Transverse colon (tissue), 4 donors: ENCODE results near the gene PLA2G4E. TPM values are rescaled to one million over a fixed set of nuclear protein-coding genes. Genes with fewer than 3 reads are reported as not detected.
A peak's percentile ranks its signal among the peaks of the same experiment; 100 is the strongest.

Experiments
- DNase-seq: peaks from one replicate; pipeline ENCODE4 v3.0.0-alpha.2; 2019
- H3K27ac ChIP-seq, 4 donors: fragments of 200-600 bp; sonication (generic); 2 replicates each; pipeline ENCODE4 v1.5.1; 2016 to 2018; ENCODE audit warnings: inconsistent platforms in 4 of 4
- H3K27me3 ChIP-seq: fragments of 200-600 bp; sonication (generic); 2 replicates; pipeline ENCODE4 v1.5.1; 2017; ENCODE audit warnings: inconsistent platforms
- H3K36me3 ChIP-seq, 4 donors: fragments of 200-600 bp; sonication (generic); 2 replicates each; pipeline ENCODE4 v1.5.1; 2017 to 2019; ENCODE audit warnings: inconsistent platforms in 4 of 4
- H3K4me1 ChIP-seq, 4 donors: fragments of 200-600 bp; sonication (generic); 2 replicates each; pipeline ENCODE4 v1.5.1; 2017 to 2020; ENCODE audit warnings: inconsistent platforms in 4 of 4
- H3K4me3 ChIP-seq, 4 donors: fragments of 200-600 bp; sonication (generic); 1 replicate in 1 of 4; 2 replicates in 3 of 4; pipeline versions ENCODE4 v1.5.1 to v1.6.1; 2017 to 2019; ENCODE audit warnings: inconsistent platforms in 4 of 4
- H3K9me3 ChIP-seq, 2 donors: fragments of 200-600 bp; sonication (generic); 2 replicates each; pipeline ENCODE4 v1.5.1; 2017 to 2019; ENCODE audit warnings: inconsistent platforms in 2 of 2
- EP300 ChIP-seq: sonication (generic); formaldehyde crosslinking; IDR thresholded peaks from one replicate; pipeline ENCODE4 v1.6.1; 2017; ENCODE audit warnings: antibody characterized with exemption, low read depth
- POLR2A ChIP-seq: fragments of 450-650 bp; IDR thresholded peaks from one replicate; pipeline ENCODE4 v1.6.1; 2016; ENCODE audit warnings: antibody characterized with exemption, mild to moderate bottlenecking, moderate library complexity
- POLR2AphosphoS5 ChIP-seq, 3 donors: sonication (generic); formaldehyde crosslinking; IDR thresholded peaks; one replicate each; pipeline ENCODE4 v1.6.1; 2016; ENCODE audit warnings: antibody characterized with exemption in 3 of 3
- WGBS, 2 donors: methylation state at CpG; one replicate each; pipeline ENCODE4 v1.1.5; 2018; ENCODE audit warnings: low coverage in 1 of 2; 5-methylcytosine and 5-hydroxymethylcytosine counted together
- in situ Hi-C, 4 donors: fragments of 200-750 bp; cut with MboI; loops; one replicate each; pipeline versions ENCODE4 v1.15.0 to v1.15.1; 2017; ENCODE audit warnings: low sequenced_read_pairs in 3 of 4, low pct_ligation_motif_present in 1 of 4, low pct_unique_long_range_greater_than_20kb in 1 of 4
- intact Hi-C: fragments of 100-400 bp; cut with DNase I; formaldehyde crosslinking; loops from one replicate; pipeline ENCODE4 v1.15.1; 2023; ENCODE audit warnings: low total_unique reads
- total RNA-seq, 4 donors: library from RNA; depleted of rRNA; stranded (reverse); fragments of >200 nt; gene quantifications; one replicate each; pipeline ENCODE4 v1.1.0, GENCODE V29; 2016
- TF ChIP-seq, protein P1 (sequence below), 5 experiments: fragments of 200-600 bp in 3 of 5; fragments of 450-650 bp in 2 of 5; sonication (generic) in 3 of 5; IDR thresholded peaks; 1 replicate in 2 of 5; 2 replicates in 3 of 5; pipeline ENCODE4 v1.5.1; 2016 to 2017; ENCODE audit warnings: antibody characterized with exemption in 5 of 5, inconsistent platforms in 3 of 5, mild to moderate bottlenecking in 2 of 5, moderate library complexity in 1 of 5

Gene PLA2G4E
- total RNA-seq, 4 donors from 2014 or later = 0.32 TPM; not detected in 3

DNA sequence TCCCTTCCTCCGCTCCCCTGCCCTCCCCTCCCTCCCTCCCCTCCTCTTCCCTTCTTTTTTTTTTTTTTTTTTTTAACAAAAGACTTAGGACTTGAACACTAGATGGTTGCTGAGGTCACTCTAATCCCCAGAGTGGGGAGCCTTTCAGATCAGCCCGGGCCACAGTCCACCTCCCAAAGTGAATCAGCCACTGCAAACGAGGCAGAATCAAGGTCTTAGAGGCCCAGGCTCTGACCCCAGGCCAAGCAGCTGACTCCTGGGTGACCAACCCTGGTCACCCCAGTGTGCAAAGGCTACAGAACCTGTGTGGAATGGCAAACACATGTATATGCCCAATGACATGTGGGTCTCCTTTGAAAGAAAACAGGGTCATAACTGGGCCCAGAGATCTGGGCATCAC lies 30.2 kb downstream of the PLA2G4E start:
- no peak overlapping the region for H3K4me3 ChIP-seq
- intact Hi-C loops = loop anchor here (2.0 kb wide), 1 partner anchor 92 kb away; no protein-coding TSS in a partner anchor
- TF ChIP-seq, protein P1, sequence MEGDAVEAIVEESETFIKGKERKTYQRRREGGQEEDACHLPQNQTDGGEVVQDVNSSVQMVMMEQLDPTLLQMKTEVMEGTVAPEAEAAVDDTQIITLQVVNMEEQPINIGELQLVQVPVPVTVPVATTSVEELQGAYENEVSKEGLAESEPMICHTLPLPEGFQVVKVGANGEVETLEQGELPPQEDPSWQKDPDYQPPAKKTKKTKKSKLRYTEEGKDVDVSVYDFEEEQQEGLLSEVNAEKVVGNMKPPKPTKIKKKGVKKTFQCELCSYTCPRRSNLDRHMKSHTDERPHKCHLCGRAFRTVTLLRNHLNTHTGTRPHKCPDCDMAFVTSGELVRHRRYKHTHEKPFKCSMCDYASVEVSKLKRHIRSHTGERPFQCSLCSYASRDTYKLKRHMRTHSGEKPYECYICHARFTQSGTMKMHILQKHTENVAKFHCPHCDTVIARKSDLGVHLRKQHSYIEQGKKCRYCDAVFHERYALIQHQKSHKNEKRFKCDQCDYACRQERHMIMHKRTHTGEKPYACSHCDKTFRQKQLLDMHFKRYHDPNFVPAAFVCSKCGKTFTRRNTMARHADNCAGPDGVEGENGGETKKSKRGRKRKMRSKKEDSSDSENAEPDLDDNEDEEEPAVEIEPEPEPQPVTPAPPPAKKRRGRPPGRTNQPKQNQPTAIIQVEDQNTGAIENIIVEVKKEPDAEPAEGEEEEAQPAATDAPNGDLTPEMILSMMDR (IDR thresholded peaks at IDR 0.05) = no peak
- no peak for TF ChIP-seq EP300
- in situ Hi-C loops = loop anchor here (5.0 to 10.0 kb wide), 3 partner anchors 72 to 144 kb away; no protein-coding TSS in a partner anchor
- H3K36me3 ChIP-seq = no peaks in the 10 kb centered on the region
- no peaks in the 10 kb centered on the region for H3K27me3 ChIP-seq
- WGBS, 2 donors = 65 to 88% methylated on average over 1 to 3 of the region's 3 CpGs
- no peak for DNase-seq
- no peak overlapping the region for H3K27ac ChIP-seq
- H3K4me1 ChIP-seq = no peaks in the 10 kb centered on the region
- H3K9me3 ChIP-seq = no peaks in the 10 kb centered on the region

DNA sequence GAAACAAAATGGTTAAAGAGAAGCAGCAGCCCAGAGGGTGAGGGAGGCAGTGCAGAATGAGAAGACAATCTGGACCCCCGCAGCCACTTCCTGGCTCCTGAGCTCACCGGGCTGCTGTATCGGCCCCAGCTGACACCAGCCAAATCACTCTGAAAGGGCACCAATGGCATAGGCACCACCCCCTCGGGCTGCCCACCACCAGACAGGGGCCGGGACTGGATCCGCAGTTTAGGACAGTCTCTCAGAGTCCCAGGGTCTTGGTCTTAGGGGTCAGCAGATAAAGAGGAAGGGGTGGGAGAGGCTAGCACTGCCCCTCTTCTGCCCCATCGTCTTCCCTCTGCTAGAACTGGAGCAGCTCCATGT lies 30.6 kb downstream of the PLA2G4E start:
- DNase-seq = no peak
- Histone ChIP-seq H3K27me3 (no peaks in the 10 kb centered on the region), H3K4me3 (no peak overlapping the region), H3K4me1 (no peaks in the 10 kb centered on the region), H3K27ac (no peak overlapping the region), H3K36me3 (no peaks in the 10 kb centered on the region), H3K9me3 (no peaks in the 10 kb centered on the region)
- 69 to 83% methylated on average over 1 to 7 of the region's 7 CpGs for WGBS, 2 donors
- in situ Hi-C loops (loop anchor here (5.0 to 10.0 kb wide), 3 partner anchors 72 to 145 kb away; no protein-coding TSS in a partner anchor), intact Hi-C loops (loop anchor here (2.0 kb wide), 1 partner anchor 93 kb away; no protein-coding TSS in a partner anchor)
- no peak for TF ChIP-seq POLR2AphosphoS5 (IDR thresholded peaks at IDR 0.05)
- TF ChIP-seq, protein P1 (IDR thresholded peaks at IDR 0.05) = no peak
- TF ChIP-seq POLR2A = no peak
- TF ChIP-seq EP300 = no peak

DNA sequence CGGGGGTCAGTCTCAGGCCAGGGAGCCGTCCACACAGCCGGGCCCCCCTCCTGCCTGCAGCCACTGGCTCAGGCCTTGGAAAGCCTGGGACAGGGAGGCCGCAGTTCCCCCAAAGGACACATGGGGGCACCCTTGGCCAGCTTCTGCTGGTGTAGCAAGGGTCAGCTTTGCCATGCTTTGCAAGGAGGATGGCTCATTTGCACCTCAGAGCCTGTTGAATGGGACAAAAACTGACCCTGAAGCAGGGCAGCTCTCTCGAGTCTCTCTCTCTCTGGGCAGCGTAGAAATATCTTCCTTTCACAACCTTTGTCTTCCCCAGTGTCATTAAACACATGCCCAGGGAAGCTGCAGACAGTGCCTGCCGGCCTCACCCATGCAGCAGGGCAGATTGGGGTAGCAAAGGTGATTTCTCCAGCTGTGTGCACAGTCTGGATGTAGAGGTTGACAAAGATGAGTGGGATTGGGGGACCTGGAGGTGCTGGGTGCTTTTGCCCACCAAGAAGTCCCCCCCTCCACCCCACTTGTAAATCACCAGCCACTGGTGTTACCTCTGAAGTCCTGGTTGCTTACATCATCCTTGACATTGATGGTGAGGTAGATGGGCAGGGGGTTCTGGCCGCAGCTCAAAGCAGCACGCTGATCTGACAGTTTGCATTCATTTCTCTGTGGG lies 31.1 kb downstream of the PLA2G4E start:
- no peaks in the 10 kb centered on the region for H3K4me1 ChIP-seq
- 25 to 83% methylated on average over 1 to 9 of the region's 9 CpGs for WGBS, 2 donors
- TF ChIP-seq EP300 = no peak
- TF ChIP-seq, protein P1 (IDR thresholded peaks at IDR 0.05) = peak; percentile 96 to 99 (median 97)
- TF ChIP-seq POLR2A = no peak
- H3K36me3 ChIP-seq = no peaks in the 10 kb centered on the region
- intact Hi-C loops = loop anchor here (2.0 kb wide), 1 partner anchor 93 kb away; no protein-coding TSS in a partner anchor
- no peaks in the 10 kb centered on the region for H3K27me3 ChIP-seq
- H3K27ac ChIP-seq = no peak overlapping the region
- peak; percentile 89 for DNase-seq
- in situ Hi-C loops = loop anchor here (5.0 to 10.0 kb wide), 3 partner anchors 73 to 145 kb away; no protein-coding TSS in a partner anchor
- no peaks in the 10 kb centered on the region for H3K9me3 ChIP-seq
- no peak overlapping the region for H3K4me3 ChIP-seq

DNA sequence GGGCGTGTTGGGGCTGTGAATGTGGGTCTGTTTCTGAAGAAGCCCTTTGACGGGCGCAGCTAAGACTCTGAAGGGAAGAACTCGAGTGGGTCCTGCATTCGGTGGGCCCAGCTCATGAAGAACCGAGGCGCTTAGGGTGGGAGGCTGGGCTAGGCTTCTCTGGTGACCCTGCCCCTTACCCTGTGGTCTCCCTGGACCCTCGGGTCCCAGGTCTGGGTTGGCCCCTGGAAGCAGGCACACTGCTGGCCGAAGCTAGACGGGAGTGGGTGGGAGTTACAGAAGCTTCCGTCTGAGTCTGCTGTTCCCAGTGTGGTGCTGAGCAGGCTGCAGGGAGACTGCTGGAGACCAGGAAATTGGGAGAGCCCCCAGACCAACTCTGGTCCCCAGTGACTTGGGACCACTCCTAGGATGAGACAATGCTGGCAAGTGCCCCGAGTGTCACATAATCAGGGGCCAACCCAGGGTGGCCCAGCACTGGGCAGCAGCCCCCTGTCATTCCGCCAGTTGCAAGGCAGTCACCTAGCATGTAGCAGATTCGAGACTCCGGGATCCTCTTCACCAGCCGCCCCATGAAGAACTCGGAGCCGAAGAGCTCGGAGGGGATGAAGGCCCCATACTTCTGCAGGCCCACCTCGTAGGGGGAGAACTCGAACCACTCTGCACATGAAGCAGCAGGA lies 31.8 kb downstream of the PLA2G4E start:
- TF ChIP-seq, protein P1 (IDR thresholded peaks at IDR 0.05) = no peak
- TF ChIP-seq POLR2A (no peak), POLR2AphosphoS5 (IDR thresholded peaks at IDR 0.05) (no peak), EP300 (no peak)
- Histone ChIP-seq H3K4me1 (no peaks in the 10 kb centered on the region), H3K4me3 (no peak overlapping the region), H3K36me3 (no peaks in the 10 kb centered on the region), H3K9me3 (no peaks in the 10 kb centered on the region), H3K27ac (no peak overlapping the region), H3K27me3 (no peaks in the 10 kb centered on the region)
- in situ Hi-C loops = no loop called here
- no peak for DNase-seq
- WGBS, 2 donors = 40 to 72% methylated on average over 1 to 21 of the region's 21 CpGs
- intact Hi-C loops = no loop called here
